GM23338 (cell line): Measurements from ENCODE around the gene MTRF1L. TPM values are rescaled to one million over a fixed set of nuclear protein-coding genes. Genes with fewer than 3 reads are reported as not detected.

Experiments
- ATAC-seq: fragments of 200-7000 bp; cut with Tn5 transposase; 3 replicates; pipeline ENCODE4 v1.9.1; 2020
- DNase-seq: peaks from one replicate; pipeline ENCODE4 v3.0.0-alpha.2; 2015; ENCODE audit warnings: low spot score
- H2AFZ ChIP-seq: fragments of 200-600 bp; sonication (generic); 2 replicates; pipeline ENCODE4 v1.8.0; 2016; ENCODE audit warnings: antibody characterized with exemption, mild to moderate bottlenecking, moderate library complexity
- H3F3A ChIP-seq: fragments of 200-600 bp; sonication (generic); replicated peaks from 2 replicates; pipeline ENCODE4 v1.8.0; 2017; ENCODE audit warnings: antibody characterized with exemption, mixed run types, low read depth
- H3K27ac ChIP-seq: fragments of 200-600 bp; sonication (generic); 2 replicates; pipeline ENCODE4 v1.6.1; 2016; ENCODE audit warnings: low read depth
- H3K27me3 ChIP-seq: fragments of 200-600 bp; sonication (generic); 2 replicates; pipeline ENCODE4 v1.8.0; 2016; ENCODE audit warnings: mild to moderate bottlenecking, mixed run types, moderate library complexity; ENCODE audit not compliant: insufficient read depth
- H3K36me3 ChIP-seq: fragments of 200-600 bp; sonication (generic); 2 replicates; pipeline ENCODE4 v1.8.0; 2016; ENCODE audit warnings: mild to moderate bottlenecking; ENCODE audit not compliant: insufficient read depth
- H3K4me1 ChIP-seq: fragments of 200-600 bp; sonication (generic); 2 replicates; pipeline ENCODE4 v1.8.0; 2016; ENCODE audit warnings: mild to moderate bottlenecking, moderate library complexity; ENCODE audit not compliant: insufficient read depth
- H3K4me2 ChIP-seq: fragments of 200-600 bp; sonication (generic); 2 replicates; pipeline ENCODE4 v1.7.1; 2017; ENCODE audit warnings: mixed run types
- H3K4me3 ChIP-seq: fragments of 200-600 bp; sonication (generic); 2 replicates; pipeline ENCODE4 v1.6.1; 2016; ENCODE audit warnings: mixed run types
- H3K79me2 ChIP-seq: fragments of 200-600 bp; sonication (generic); replicated peaks from 2 replicates; pipeline ENCODE4 v1.8.0; 2017; ENCODE audit warnings: mild to moderate bottlenecking; ENCODE audit not compliant: insufficient read depth
- H3K9me2 ChIP-seq: fragments of 200-600 bp; sonication (generic); 2 replicates; pipeline ENCODE4 v1.8.0; 2017; ENCODE audit not compliant: insufficient read depth
- H4K20me1 ChIP-seq: fragments of 200-600 bp; sonication (generic); replicated peaks from 2 replicates; pipeline ENCODE4 v1.8.0; 2017; ENCODE audit warnings: mild to moderate bottlenecking; ENCODE audit not compliant: insufficient read depth
- H3K27ac Mint-ChIP-seq: 2 replicates; pipeline ENCODE4 v1.8.0; 2020; ENCODE audit warnings: inconsistent platforms, mild to moderate bottlenecking, moderate library complexity, mixed read lengths
- H3K27me3 Mint-ChIP-seq: 3 replicates; pipeline ENCODE4 v1.8.0; 2022; ENCODE audit warnings: low read depth, mild to moderate bottlenecking, moderate library complexity, mixed read lengths, inconsistent platforms; ENCODE audit not compliant: insufficient read depth, poor library complexity
- H3K36me3 Mint-ChIP-seq: 3 replicates; pipeline ENCODE4 v1.8.0; 2021; ENCODE audit warnings: low read depth, mild to moderate bottlenecking, inconsistent platforms, moderate library complexity, mixed read lengths
- H3K4me1 Mint-ChIP-seq: 3 replicates; pipeline ENCODE4 v1.8.0; 2020; ENCODE audit warnings: mild to moderate bottlenecking, inconsistent platforms, mixed read lengths
- H3K4me3 Mint-ChIP-seq: 3 replicates; pipeline ENCODE4 v1.8.0; 2021; ENCODE audit warnings: moderate library complexity, mild to moderate bottlenecking, inconsistent platforms, mixed read lengths
- H3K9me3 Mint-ChIP-seq: 3 replicates; pipeline ENCODE4 v1.8.0; 2020; ENCODE audit warnings: moderate library complexity, mild to moderate bottlenecking, inconsistent platforms, mixed read lengths
- CREB1 ChIP-seq: fragments of 250-450 bp; sonication (Bioruptor Pico); IDR thresholded peaks from 2 replicates; pipeline ENCODE4 v1.5.0; 2020; ENCODE audit warnings: low read depth, mild to moderate bottlenecking, moderate library complexity
- EZH2 ChIP-seq: fragments of 200-600 bp; sonication (generic); IDR thresholded peaks from one replicate; pipeline ENCODE4 v1.8.0; 2017; ENCODE audit warnings: antibody characterized with exemption, mild to moderate bottlenecking, low read depth; ENCODE audit not compliant: unreplicated experiment
- EZH2phosphoT487 ChIP-seq: fragments of 200-600 bp; sonication (generic); IDR thresholded peaks from one replicate; pipeline ENCODE4 v1.8.1; 2018; ENCODE audit warnings: antibody characterized with exemption; ENCODE audit not compliant: unreplicated experiment
- JUNB ChIP-seq: IDR thresholded peaks from one replicate; pipeline ENCODE4 v1.6.1; 2016; ENCODE audit warnings: antibody characterized with exemption; ENCODE audit not compliant: unreplicated experiment
- NANOG ChIP-seq: IDR thresholded peaks from 2 replicates; pipeline ENCODE4 v1.6.1; 2016; ENCODE audit warnings: antibody characterized with exemption, borderline replicate concordance
- POLR2AphosphoS5 ChIP-seq: IDR thresholded peaks from 2 replicates; pipeline ENCODE4 v1.6.1; 2016; ENCODE audit warnings: antibody characterized with exemption, low read depth
- STAT1 ChIP-seq: IDR thresholded peaks from one replicate; pipeline ENCODE4 v1.6.1; 2016; ENCODE audit warnings: antibody characterized with exemption; ENCODE audit not compliant: unreplicated experiment
- polyA plus RNA-seq: library from polyadenylated mRNA; unstranded; fragments of >200 nt; fragmentation: Nextera tagmentation; extraction: Ambion mirVana; gene quantifications from 2 replicates; pipeline ENCODE4 v1.2.1, GENCODE V29; 2016
- total RNA-seq: library from RNA; depleted of rRNA; stranded (reverse); fragments of >200 nt; shearing (Covaris generic); gene quantifications from 2 replicates; pipeline ENCODE4 v1.2.3, GENCODE V29; 2014
- TF ChIP-seq, protein P1 (sequence below), 2 experiments: fragments of 200-600 bp in 1 of 2; sonication (generic) in 1 of 2; conservative IDR thresholded peaks; 2 replicates each; pipeline versions ENCODE4 v1.5.1 to v1.6.1; 2016 to 2017; ENCODE audit warnings: antibody characterized with exemption in 2 of 2, low read depth in 2 of 2, mild to moderate bottlenecking in 2 of 2, moderate library complexity in 1 of 2
- TF ChIP-seq, protein P2 (sequence below): fragments of 250-450 bp; sonication (Bioruptor Pico); IDR thresholded peaks from 2 replicates; pipeline ENCODE4 v1.5.0; 2020; ENCODE audit warnings: mild to moderate bottlenecking, moderate library complexity

MTRF1L gene
- total and polyA plus RNA-seq, 2 experiments from 2014 or later = 20.5 to 28.3 TPM

DNA sequence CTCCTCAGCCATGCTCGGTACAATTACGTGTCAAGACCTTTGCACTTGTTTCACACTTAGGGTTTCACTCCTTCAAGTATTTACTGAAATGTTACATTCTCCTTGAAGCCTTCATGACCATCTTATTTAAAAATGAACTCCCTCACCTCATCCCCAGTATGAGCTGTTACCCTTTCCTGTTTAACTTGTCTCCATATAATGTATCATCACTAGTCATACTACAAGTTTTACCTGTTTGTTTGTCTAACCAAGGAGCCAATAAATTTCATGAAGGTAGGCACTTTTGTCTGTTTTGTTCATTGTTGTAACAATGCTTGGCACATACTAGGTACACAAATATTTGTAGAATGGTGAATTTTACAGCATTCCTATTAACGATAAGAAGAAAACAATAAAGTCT is 46.1 kb upstream of the MTRF1L start:
- Histone ChIP-seq H3K4me2 (no peak overlapping the region), H4K20me1 (no peaks in the 10 kb centered on the region), H3K9me2 (peaks cover 7% of the 10 kb centered on the region; the same call in 1 of the 2 replicates), H3K27ac (no peak overlapping the region), H3K36me3 (no peaks in the 10 kb centered on the region), H3K4me1 (no peaks in the 10 kb centered on the region), H2AFZ (no peak overlapping the region), H3K79me2 (no peaks in the 10 kb centered on the region), H3K27me3 (no peaks in the 10 kb centered on the region), H3F3A (no peaks in the 10 kb centered on the region), H3K4me3 (no peak overlapping the region)
- ATAC-seq (no peak), DNase-seq (no peak)
- Mint-ChIP-seq H3K9me3 (peaks cover 9% of the 10 kb centered on the region; the same call in 1 of the 3 replicates), H3K4me3 (no peak overlapping the region), H3K36me3 (peaks cover 18% of the 10 kb centered on the region; the same call in 2 of the 3 replicates), H3K27me3 (no peaks in the 10 kb centered on the region), H3K27ac (no peak overlapping the region), H3K4me1 (peaks cover 28% of the 10 kb centered on the region)
- TF ChIP-seq POLR2AphosphoS5 (no peak), JUNB (no peak), EZH2phosphoT487 (no peak)
- TF ChIP-seq, protein P1, sequence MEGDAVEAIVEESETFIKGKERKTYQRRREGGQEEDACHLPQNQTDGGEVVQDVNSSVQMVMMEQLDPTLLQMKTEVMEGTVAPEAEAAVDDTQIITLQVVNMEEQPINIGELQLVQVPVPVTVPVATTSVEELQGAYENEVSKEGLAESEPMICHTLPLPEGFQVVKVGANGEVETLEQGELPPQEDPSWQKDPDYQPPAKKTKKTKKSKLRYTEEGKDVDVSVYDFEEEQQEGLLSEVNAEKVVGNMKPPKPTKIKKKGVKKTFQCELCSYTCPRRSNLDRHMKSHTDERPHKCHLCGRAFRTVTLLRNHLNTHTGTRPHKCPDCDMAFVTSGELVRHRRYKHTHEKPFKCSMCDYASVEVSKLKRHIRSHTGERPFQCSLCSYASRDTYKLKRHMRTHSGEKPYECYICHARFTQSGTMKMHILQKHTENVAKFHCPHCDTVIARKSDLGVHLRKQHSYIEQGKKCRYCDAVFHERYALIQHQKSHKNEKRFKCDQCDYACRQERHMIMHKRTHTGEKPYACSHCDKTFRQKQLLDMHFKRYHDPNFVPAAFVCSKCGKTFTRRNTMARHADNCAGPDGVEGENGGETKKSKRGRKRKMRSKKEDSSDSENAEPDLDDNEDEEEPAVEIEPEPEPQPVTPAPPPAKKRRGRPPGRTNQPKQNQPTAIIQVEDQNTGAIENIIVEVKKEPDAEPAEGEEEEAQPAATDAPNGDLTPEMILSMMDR (conservative IDR thresholded peaks at IDR 0.05; ENCODE audit: low read depth in 2 of 2) = no peak

DNA sequence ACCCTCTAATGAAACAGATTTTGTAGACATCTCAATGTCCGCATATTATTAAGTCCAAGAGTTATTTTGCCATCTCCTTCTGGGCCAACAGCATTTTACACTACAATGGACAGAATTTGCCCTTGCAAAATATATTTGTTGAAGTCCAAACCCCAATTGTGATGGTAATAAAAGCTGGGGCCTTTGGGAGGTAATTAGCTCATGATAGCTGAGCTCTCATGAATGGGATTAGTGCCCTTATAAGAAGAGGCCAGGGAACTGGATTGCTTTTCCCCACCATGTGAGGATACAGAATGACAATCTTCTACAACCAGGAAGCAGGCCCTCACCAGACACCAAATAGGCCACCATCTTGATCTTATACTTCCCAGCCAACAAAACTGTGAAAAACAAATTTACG is 44.9 kb upstream of the MTRF1L start:
- Mint-ChIP-seq H3K9me3 (peaks cover 9% of the 10 kb centered on the region; the same call in 1 of the 3 replicates), H3K27ac (no peak overlapping the region; the same call in 1 of the 2 replicates), H3K4me3 (no peak overlapping the region), H3K27me3 (no peaks in the 10 kb centered on the region), H3K4me1 (peaks cover 28% of the 10 kb centered on the region), H3K36me3 (peaks cover 18% of the 10 kb centered on the region; the same call in 2 of the 3 replicates)
- H4K20me1 ChIP-seq = no peaks in the 10 kb centered on the region
- no peaks in the 10 kb centered on the region for H3K27me3 ChIP-seq
- H3K4me3 ChIP-seq = no peak overlapping the region
- H3K4me1 ChIP-seq = no peaks in the 10 kb centered on the region
- no peaks in the 10 kb centered on the region for H3F3A ChIP-seq
- no peak overlapping the region; the same call in 1 of the 2 replicates for H3K4me2 ChIP-seq
- DNase-seq (no peak), ATAC-seq (no peak)
- no peaks in the 10 kb centered on the region for H3K36me3 ChIP-seq
- H2AFZ ChIP-seq = no peak overlapping the region
- no peaks in the 10 kb centered on the region for H3K79me2 ChIP-seq
- no peak overlapping the region for H3K27ac ChIP-seq
- peaks cover 7% of the 10 kb centered on the region; the same call in 1 of the 2 replicates for H3K9me2 ChIP-seq
- no peak for TF ChIP-seq POLR2AphosphoS5
- TF ChIP-seq, protein P1 (conservative IDR thresholded peaks at IDR 0.05; ENCODE audit: low read depth in 2 of 2) = no peak
- TF ChIP-seq CREB1 = no peak
- no peak for TF ChIP-seq EZH2
- TF ChIP-seq, protein P2, sequence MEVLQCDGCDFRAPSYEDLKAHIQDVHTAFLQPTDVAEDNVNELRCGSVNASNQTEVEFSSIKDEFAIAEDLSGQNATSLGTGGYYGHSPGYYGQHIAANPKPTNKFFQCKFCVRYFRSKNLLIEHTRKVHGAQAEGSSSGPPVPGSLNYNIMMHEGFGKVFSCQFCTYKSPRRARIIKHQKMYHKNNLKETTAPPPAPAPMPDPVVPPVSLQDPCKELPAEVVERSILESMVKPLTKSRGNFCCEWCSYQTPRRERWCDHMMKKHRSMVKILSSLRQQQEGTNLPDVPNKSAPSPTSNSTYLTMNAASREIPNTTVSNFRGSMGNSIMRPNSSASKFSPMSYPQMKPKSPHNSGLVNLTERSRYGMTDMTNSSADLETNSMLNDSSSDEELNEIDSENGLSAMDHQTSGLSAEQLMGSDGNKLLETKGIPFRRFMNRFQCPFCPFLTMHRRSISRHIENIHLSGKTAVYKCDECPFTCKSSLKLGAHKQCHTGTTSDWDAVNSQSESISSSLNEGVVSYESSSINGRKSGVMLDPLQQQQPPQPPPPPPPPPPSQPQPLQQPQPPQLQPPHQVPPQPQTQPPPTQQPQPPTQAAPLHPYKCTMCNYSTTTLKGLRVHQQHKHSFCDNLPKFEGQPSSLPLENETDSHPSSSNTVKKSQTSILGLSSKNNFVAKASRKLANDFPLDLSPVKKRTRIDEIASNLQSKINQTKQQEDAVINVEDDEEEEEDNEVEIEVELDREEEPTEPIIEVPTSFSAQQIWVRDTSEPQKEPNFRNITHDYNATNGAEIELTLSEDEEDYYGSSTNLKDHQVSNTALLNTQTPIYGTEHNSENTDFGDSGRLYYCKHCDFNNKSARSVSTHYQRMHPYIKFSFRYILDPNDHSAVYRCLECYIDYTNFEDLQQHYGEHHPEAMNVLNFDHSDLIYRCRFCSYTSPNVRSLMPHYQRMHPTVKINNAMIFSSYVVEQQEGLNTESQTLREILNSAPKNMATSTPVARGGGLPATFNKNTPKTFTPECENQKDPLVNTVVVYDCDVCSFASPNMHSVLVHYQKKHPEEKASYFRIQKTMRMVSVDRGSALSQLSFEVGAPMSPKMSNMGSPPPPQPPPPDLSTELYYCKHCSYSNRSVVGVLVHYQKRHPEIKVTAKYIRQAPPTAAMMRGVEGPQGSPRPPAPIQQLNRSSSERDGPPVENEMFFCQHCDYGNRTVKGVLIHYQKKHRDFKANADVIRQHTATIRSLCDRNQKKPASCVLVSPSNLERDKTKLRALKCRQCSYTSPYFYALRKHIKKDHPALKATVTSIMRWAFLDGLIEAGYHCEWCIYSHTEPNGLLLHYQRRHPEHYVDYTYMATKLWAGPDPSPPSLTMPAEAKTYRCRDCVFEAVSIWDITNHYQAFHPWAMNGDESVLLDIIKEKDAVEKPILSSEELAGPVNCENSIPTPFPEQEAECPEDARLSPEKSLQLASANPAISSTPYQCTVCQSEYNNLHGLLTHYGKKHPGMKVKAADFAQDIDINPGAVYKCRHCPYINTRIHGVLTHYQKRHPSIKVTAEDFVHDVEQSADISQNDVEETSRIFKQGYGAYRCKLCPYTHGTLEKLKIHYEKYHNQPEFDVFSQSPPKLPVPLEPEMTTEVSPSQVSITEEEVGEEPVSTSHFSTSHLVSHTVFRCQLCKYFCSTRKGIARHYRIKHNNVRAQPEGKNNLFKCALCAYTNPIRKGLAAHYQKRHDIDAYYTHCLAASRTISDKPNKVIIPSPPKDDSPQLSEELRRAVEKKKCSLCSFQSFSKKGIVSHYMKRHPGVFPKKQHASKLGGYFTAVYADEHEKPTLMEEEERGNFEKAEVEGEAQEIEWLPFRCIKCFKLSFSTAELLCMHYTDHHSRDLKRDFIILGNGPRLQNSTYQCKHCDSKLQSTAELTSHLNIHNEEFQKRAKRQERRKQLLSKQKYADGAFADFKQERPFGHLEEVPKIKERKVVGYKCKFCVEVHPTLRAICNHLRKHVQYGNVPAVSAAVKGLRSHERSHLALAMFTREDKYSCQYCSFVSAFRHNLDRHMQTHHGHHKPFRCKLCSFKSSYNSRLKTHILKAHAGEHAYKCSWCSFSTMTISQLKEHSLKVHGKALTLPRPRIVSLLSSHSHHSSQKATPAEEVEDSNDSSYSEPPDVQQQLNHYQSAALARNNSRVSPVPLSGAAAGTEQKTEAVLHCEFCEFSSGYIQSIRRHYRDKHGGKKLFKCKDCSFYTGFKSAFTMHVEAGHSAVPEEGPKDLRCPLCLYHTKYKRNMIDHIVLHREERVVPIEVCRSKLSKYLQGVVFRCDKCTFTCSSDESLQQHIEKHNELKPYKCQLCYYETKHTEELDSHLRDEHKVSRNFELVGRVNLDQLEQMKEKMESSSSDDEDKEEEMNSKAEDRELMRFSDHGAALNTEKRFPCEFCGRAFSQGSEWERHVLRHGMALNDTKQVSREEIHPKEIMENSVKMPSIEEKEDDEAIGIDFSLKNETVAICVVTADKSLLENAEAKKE = no peak
- TF ChIP-seq STAT1 = no peak
- no peak for TF ChIP-seq EZH2phosphoT487
- no peak for TF ChIP-seq NANOG
